IPS-11a (cell line): ENCODE results near the gene GMDS.
"Not testable (repeated sequence)": the region's sequence is repeated elsewhere in the genome, so short reads cannot be mapped to it uniquely, and the experiment has no call there.

Experiments
- H3K4me3 ChIP-seq: one replicate; pipeline ENCODE4 v1.5.1; 2013; ENCODE audit warnings: low read depth, low read length, control low read depth

GMDS gene

GRCh38 chr6:1869769-1870168, 375.6 kb downstream of the GMDS start:
- H3K4me3 ChIP-seq, result no peak overlapping the region

- H3K4me3 ChIP-seq, result no peak overlapping the region
Observed at GRCh38 chr6:1869308-1869707, 376.1 kb downstream of the GMDS start.

GRCh38 chr6:1868561-1869261, 376.7 kb downstream of the GMDS start:
- no peak overlapping the region for H3K4me3 ChIP-seq

GRCh38 chr6:1867197-1867596, 378.2 kb downstream of the GMDS start:
- no peak overlapping the region for H3K4me3 ChIP-seq

- no peak overlapping the region for H3K4me3 ChIP-seq
Observed at GRCh38 chr6:1865585-1865984, 379.8 kb downstream of the GMDS start.

GRCh38 chr6:1864496-1864895, 380.9 kb downstream of the GMDS start:
- no peak overlapping the region for H3K4me3 ChIP-seq

- H3K4me3 ChIP-seq, result no peak overlapping the region
Observed at GRCh38 chr6:1862411-1862810, 383.0 kb downstream of the GMDS start.

GRCh38 chr6:1860756-1861348, 384.6 kb downstream of the GMDS start:
- no peak overlapping the region for H3K4me3 ChIP-seq

- H3K4me3 ChIP-seq, result no peak overlapping the region
Observed at GRCh38 chr6:1858859-1859258, 386.5 kb downstream of the GMDS start.

GRCh38 chr6:1858196-1858595, 387.2 kb downstream of the GMDS start:
- no peak overlapping the region for H3K4me3 ChIP-seq

GRCh38 chr6:1856381-1856780, 389.0 kb downstream of the GMDS start:
- no peak overlapping the region for H3K4me3 ChIP-seq

GRCh38 chr6:1855890-1856289, 389.5 kb downstream of the GMDS start:
- H3K4me3 ChIP-seq, result no peak overlapping the region

GRCh38 chr6:1854296-1854695, 391.1 kb downstream of the GMDS start:
- H3K4me3 ChIP-seq, result no peak overlapping the region

- H3K4me3 ChIP-seq, result no peak overlapping the region
Observed at GRCh38 chr6:1853761-1854160, 391.6 kb downstream of the GMDS start.

GRCh38 chr6:1851681-1852456, 393.5 kb downstream of the GMDS start:
- no peak overlapping the region for H3K4me3 ChIP-seq

GRCh38 chr6:1850840-1851157, 394.6 kb downstream of the GMDS start:
- H3K4me3 ChIP-seq, result no peak overlapping the region

GRCh38 chr6:1850121-1850839, 395.1 kb downstream of the GMDS start:
- no peak overlapping the region for H3K4me3 ChIP-seq

GRCh38 chr6:1849691-1850090, 395.7 kb downstream of the GMDS start:
- no peak overlapping the region for H3K4me3 ChIP-seq

- no peak overlapping the region for H3K4me3 ChIP-seq
Observed at GRCh38 chr6:1848752-1849151, 396.7 kb downstream of the GMDS start.

- H3K4me3 ChIP-seq, result no peak overlapping the region
Observed at GRCh38 chr6:1846611-1847010, 398.8 kb downstream of the GMDS start.

GRCh38 chr6:1845543-1845942, 399.9 kb downstream of the GMDS start:
- not testable (repeated sequence) for H3K4me3 ChIP-seq

- H3K4me3 ChIP-seq, result no peak overlapping the region
Observed at GRCh38 chr6:1842334-1842733, 403.1 kb downstream of the GMDS start.
